ENCODE results near the gene TNFSF15.

GRCh38 chr9:114743446-114743845 is 62.4 kb downstream of the TNFSF15 start:
- TF ChIP-seq ZBTB8A (tag by site-specific recombination; IDR thresholded peaks at IDR 0.05) (no peak), PRDM4 (tag by site-specific recombination; IDR thresholded peaks at IDR 0.05) (no peak), SP3 (tag by site-specific recombination; IDR thresholded peaks at IDR 0.05) (no peak), CTCF (tag by site-specific recombination; IDR thresholded peaks at IDR 0.05) (no peak), ZBTB1 (tag by site-specific recombination; IDR thresholded peaks at IDR 0.05) (no peak), ZBTB49 (tag by site-specific recombination; IDR thresholded peaks at IDR 0.05; ENCODE audit: low read depth) (no peak), ZNF175 (tag by site-specific recombination; IDR thresholded peaks at IDR 0.05) (no peak), ZNF221 (tag by site-specific recombination; IDR thresholded peaks at IDR 0.05; ENCODE audit: borderline replicate concordance) (no peak)
